HL-60 (cell line): ENCODE measurements around the gene SAMM50.

ENCODE experiments used
- CTCF ChIP-seq: IDR thresholded peaks from one replicate; pipeline ENCODE4 v1.5.1; 2011; ENCODE audit warnings: low read length, control low read depth, inconsistent platforms; ENCODE audit not compliant: insufficient read depth
- POLR2AphosphoS5 ChIP-seq: IDR thresholded peaks from 2 replicates; pipeline ENCODE4 v1.6.1; 2012; ENCODE audit warnings: low read depth

GRCh38 chr22:44020981-44021380, 65.7 kb downstream of the SAMM50 start:
- TF ChIP-seq CTCF, result no peak
- no peak for TF ChIP-seq POLR2AphosphoS5
